Vagina (tissue), 2 donors: ENCODE data around the gene ABCA9.

Source experiments
- POLR2A ChIP-seq, 2 donors: fragments of 450-650 bp; IDR thresholded peaks; one replicate each; pipeline ENCODE4 v1.6.1; 2017; ENCODE audit warnings: antibody characterized with exemption in 2 of 2, mild to moderate bottlenecking in 2 of 2, moderate library complexity in 2 of 2
- POLR2AphosphoS5 ChIP-seq, 2 donors: sonication (generic); formaldehyde crosslinking; IDR thresholded peaks; one replicate each; pipeline ENCODE4 v1.9.0; 2017; ENCODE audit warnings: antibody characterized with exemption in 2 of 2, mild to moderate bottlenecking in 2 of 2, low read depth in 1 of 2; ENCODE audit not compliant: insufficient read depth in 1 of 2
- TF ChIP-seq, protein P1 (sequence below), 3 experiments: fragments of 450-650 bp in 2 of 3; fragments of 200-600 bp in 1 of 3; sonication (generic) in 1 of 3; IDR thresholded peaks; one replicate each; pipeline ENCODE4 v1.5.1; 2017 to 2019; ENCODE audit warnings: antibody characterized with exemption in 3 of 3, mild to moderate bottlenecking in 2 of 3, moderate library complexity in 2 of 3

DNA sequence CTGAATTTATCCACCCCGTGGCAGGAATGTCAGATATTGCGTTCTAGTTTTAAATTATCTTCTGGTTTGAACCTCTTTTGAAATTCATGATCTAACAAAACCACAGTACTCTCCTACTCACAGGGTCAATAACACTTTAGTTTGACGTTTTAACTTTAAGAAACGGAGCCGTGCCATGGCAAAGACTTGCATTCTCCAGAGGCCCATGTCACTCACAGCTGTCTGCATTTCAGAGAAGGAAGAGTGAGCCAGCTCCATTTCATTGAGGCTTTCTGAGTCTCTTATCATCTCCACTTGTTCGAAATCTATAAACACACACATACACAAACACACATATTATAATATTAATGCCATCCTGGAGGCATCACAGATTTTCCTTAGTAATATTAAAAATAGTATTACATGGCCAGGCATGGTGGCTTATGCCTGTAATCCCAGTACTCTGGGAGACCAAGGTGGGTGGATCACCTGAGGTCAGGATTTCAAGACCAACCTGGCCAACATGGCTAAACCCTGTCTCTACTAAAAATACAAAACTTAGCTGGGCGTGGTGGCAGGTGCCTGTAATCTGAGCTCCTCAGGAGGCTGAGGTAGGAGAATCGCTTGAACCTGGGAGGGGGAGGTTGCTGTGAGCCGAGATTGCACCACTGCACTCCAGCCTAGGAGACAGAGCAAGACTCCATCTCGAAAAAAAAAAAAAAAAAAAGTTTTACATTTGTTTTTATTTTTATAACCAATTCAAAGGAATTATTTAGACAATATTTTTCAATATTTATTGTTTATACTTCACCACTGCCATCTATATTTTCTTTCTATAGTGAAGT lies 45.4 kb upstream of the ABCA9 start:
- TF ChIP-seq POLR2A (IDR thresholded peaks at IDR 0.05) (no peak), POLR2AphosphoS5 (IDR thresholded peaks at IDR 0.05; ENCODE audit: insufficient read depth in 1 of 2, low read depth in 1 of 2) (no peak)
- TF ChIP-seq, protein P1, sequence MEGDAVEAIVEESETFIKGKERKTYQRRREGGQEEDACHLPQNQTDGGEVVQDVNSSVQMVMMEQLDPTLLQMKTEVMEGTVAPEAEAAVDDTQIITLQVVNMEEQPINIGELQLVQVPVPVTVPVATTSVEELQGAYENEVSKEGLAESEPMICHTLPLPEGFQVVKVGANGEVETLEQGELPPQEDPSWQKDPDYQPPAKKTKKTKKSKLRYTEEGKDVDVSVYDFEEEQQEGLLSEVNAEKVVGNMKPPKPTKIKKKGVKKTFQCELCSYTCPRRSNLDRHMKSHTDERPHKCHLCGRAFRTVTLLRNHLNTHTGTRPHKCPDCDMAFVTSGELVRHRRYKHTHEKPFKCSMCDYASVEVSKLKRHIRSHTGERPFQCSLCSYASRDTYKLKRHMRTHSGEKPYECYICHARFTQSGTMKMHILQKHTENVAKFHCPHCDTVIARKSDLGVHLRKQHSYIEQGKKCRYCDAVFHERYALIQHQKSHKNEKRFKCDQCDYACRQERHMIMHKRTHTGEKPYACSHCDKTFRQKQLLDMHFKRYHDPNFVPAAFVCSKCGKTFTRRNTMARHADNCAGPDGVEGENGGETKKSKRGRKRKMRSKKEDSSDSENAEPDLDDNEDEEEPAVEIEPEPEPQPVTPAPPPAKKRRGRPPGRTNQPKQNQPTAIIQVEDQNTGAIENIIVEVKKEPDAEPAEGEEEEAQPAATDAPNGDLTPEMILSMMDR (IDR thresholded peaks at IDR 0.05): no peak
